Sigmoid colon (tissue), 7 donors: ENCODE results near the gene EPYC. TPM values are rescaled to one million over a fixed set of nuclear protein-coding genes. Genes with fewer than 3 reads are reported as not detected.

Source experiments
- DNase-seq: peaks from one replicate; pipeline ENCODE4 v3.0.0-alpha.2; 2019
- H3K27ac ChIP-seq, 4 donors: fragments of 200-600 bp; sonication (generic); one replicate each; pipeline ENCODE4 v1.5.1; 2016 to 2019; ENCODE audit warnings: mild to moderate bottlenecking in 1 of 4
- H3K27me3 ChIP-seq, 3 donors: fragments of 200-600 bp; sonication (generic); one replicate each; pipeline ENCODE4 v1.5.1; 2019; ENCODE audit warnings: mild to moderate bottlenecking in 1 of 3
- H3K36me3 ChIP-seq, 4 donors: fragments of 200-600 bp; sonication (generic); one replicate each; pipeline ENCODE4 v1.5.1; 2016 to 2019
- H3K4me1 ChIP-seq, 4 donors: fragments of 200-600 bp; sonication (generic); one replicate each; pipeline ENCODE4 v1.5.1; 2017 to 2019
- H3K4me3 ChIP-seq, 4 donors: fragments of 200-600 bp; sonication (generic); one replicate each; pipeline ENCODE4 v1.5.1; 2017 to 2019; ENCODE audit warnings: mild to moderate bottlenecking in 2 of 4, moderate library complexity in 1 of 4
- H3K9me3 ChIP-seq, 4 donors: fragments of 200-600 bp in 3 of 4; sonication (generic) in 3 of 4; one replicate each; pipeline versions ENCODE4 v1.5.1 to v1.6.1; 2013 to 2019
- CTCF ChIP-seq, 4 experiments: fragments of 450-650 bp in 3 of 4; fragments of 200-600 bp in 1 of 4; IDR thresholded peaks; one replicate each; pipeline ENCODE4 v1.5.1; 2016 to 2019; ENCODE audit warnings: antibody characterized with exemption in 4 of 4, mild to moderate bottlenecking in 3 of 4, moderate library complexity in 2 of 4
- EP300 ChIP-seq, 4 donors: sonication (generic); formaldehyde crosslinking; IDR thresholded peaks; one replicate each; pipeline ENCODE4 v1.6.1; 2017; ENCODE audit warnings: antibody characterized with exemption in 4 of 4
- POLR2A ChIP-seq, 2 donors: fragments of 450-650 bp; IDR thresholded peaks; one replicate each; pipeline ENCODE4 v1.6.1; 2016; ENCODE audit warnings: antibody characterized with exemption in 2 of 2, mild to moderate bottlenecking in 2 of 2, moderate library complexity in 2 of 2
- POLR2AphosphoS5 ChIP-seq, 4 donors: sonication (generic); formaldehyde crosslinking; IDR thresholded peaks; one replicate each; pipeline ENCODE4 v1.6.1; 2017; ENCODE audit warnings: antibody characterized with exemption in 4 of 4
- WGBS, 2 donors: extraction: QIAGEN DNeasy Blood & Tissue Kit; methylation state at CpG; one replicate each; pipeline ENCODE4 v1.1.7; 2013; 5-methylcytosine and 5-hydroxymethylcytosine counted together
- intact Hi-C: fragments of 100-400 bp; cut with DNase I; formaldehyde crosslinking; loops from one replicate; pipeline ENCODE4 v1.15.1; 2023
- polyA plus RNA-seq, 3 donors: library from polyadenylated mRNA; stranded (reverse); fragments of 200-250 nt; gene quantifications; one replicate each; pipeline ENCODE4 v1.2.3, GENCODE V29; 2013
- total RNA-seq, 4 donors: library from RNA; depleted of rRNA; stranded (reverse); fragments of >200 nt; gene quantifications; one replicate each; pipeline ENCODE4 v1.1.0, GENCODE V29; 2016
- donor health status: healthy with polysubstance abuse.
- donor health status: Bipolar disorder and iron deficiency.
- donor health status: healthy.

The EPYC gene
- total and polyA plus RNA-seq, 7 donors: 0.09 TPM; not detected in 6

- H3K36me3 ChIP-seq: no peaks in the 10 kb centered on the region
- H3K27ac ChIP-seq: no peak overlapping the region
- no peak for TF ChIP-seq EP300 (IDR thresholded peaks at IDR 0.05)
- no peak for TF ChIP-seq POLR2AphosphoS5 (IDR thresholded peaks at IDR 0.05)
- no peak for TF ChIP-seq CTCF (IDR thresholded peaks at IDR 0.05)
- TF ChIP-seq POLR2A (IDR thresholded peaks at IDR 0.05): no peak
- intact Hi-C loops: no loop called here
- no peak overlapping the region for H3K4me3 ChIP-seq
- DNase-seq: no peak
- no peaks in the 10 kb centered on the region for H3K9me3 ChIP-seq
- H3K27me3 ChIP-seq: no peaks in the 10 kb centered on the region
- no peaks in the 10 kb centered on the region for H3K4me1 ChIP-seq
- WGBS, 2 donors: 79 to 87% methylated on average over 2 of the region's 2 CpGs
These were observed 4.8 kb downstream of the EPYC start for GRCh38 chr12:90999966-91000365.

GRCh38 chr12:90999527-90999926, 5.2 kb downstream of the EPYC start:
- DNase-seq: no peak
- no peaks in the 10 kb centered on the region for H3K27me3 ChIP-seq
- H3K36me3 ChIP-seq: no peaks in the 10 kb centered on the region
- TF ChIP-seq POLR2A (IDR thresholded peaks at IDR 0.05): no peak
- no peak for TF ChIP-seq CTCF (IDR thresholded peaks at IDR 0.05)
- TF ChIP-seq EP300 (IDR thresholded peaks at IDR 0.05): no peak
- TF ChIP-seq POLR2AphosphoS5 (IDR thresholded peaks at IDR 0.05): no peak
- no peak overlapping the region for H3K27ac ChIP-seq
- WGBS, 2 donors: 89 to 91% methylated on average over 2 of the region's 2 CpGs
- intact Hi-C loops: no loop called here
- no peaks in the 10 kb centered on the region for H3K4me1 ChIP-seq
- no peaks in the 10 kb centered on the region for H3K9me3 ChIP-seq
- H3K4me3 ChIP-seq: no peak overlapping the region

GRCh38 chr12:90995010-90995409, 9.8 kb downstream of the EPYC start:
- TF ChIP-seq POLR2AphosphoS5 (IDR thresholded peaks at IDR 0.05) (no peak), EP300 (IDR thresholded peaks at IDR 0.05) (no peak), POLR2A (IDR thresholded peaks at IDR 0.05) (no peak), CTCF (IDR thresholded peaks at IDR 0.05) (no peak)
- H3K4me1 ChIP-seq: no peaks in the 10 kb centered on the region
- DNase-seq: no peak
- H3K27ac ChIP-seq: no peak overlapping the region
- H3K27me3 ChIP-seq: no peaks in the 10 kb centered on the region
- H3K4me3 ChIP-seq: no peak overlapping the region
- no peaks in the 10 kb centered on the region for H3K9me3 ChIP-seq
- H3K36me3 ChIP-seq: no peaks in the 10 kb centered on the region
- 92 to 93% methylated on average over 2 of the region's 2 CpGs for WGBS, 2 donors
- intact Hi-C loops: no loop called here

GRCh38 chr12:90991952-90992465, 12.8 kb downstream of the EPYC start:
- TF ChIP-seq POLR2AphosphoS5 (IDR thresholded peaks at IDR 0.05): no peak
- TF ChIP-seq POLR2A (IDR thresholded peaks at IDR 0.05): no peak
- TF ChIP-seq EP300 (IDR thresholded peaks at IDR 0.05): no peak
- no peak for TF ChIP-seq CTCF (IDR thresholded peaks at IDR 0.05)
- H3K4me1 ChIP-seq: no peaks in the 10 kb centered on the region
- DNase-seq: no peak
- 83 to 91% methylated on average over 3 of the region's 3 CpGs for WGBS, 2 donors
- H3K36me3 ChIP-seq: no peaks in the 10 kb centered on the region
- no peak overlapping the region for H3K27ac ChIP-seq
- intact Hi-C loops: no loop called here
- no peaks in the 10 kb centered on the region for H3K27me3 ChIP-seq
- H3K4me3 ChIP-seq: no peak overlapping the region
- H3K9me3 ChIP-seq: no peaks in the 10 kb centered on the region

- TF ChIP-seq POLR2A (IDR thresholded peaks at IDR 0.05): no peak
- TF ChIP-seq POLR2AphosphoS5 (IDR thresholded peaks at IDR 0.05): no peak
- TF ChIP-seq EP300 (IDR thresholded peaks at IDR 0.05): no peak
- TF ChIP-seq CTCF (IDR thresholded peaks at IDR 0.05): no peak
- no peak overlapping the region for H3K27ac ChIP-seq
- H3K4me1 ChIP-seq: no peaks in the 10 kb centered on the region
- DNase-seq: no peak
- no peaks in the 10 kb centered on the region for H3K9me3 ChIP-seq
- intact Hi-C loops: no loop called here
- H3K4me3 ChIP-seq: no peak overlapping the region
- WGBS, 2 donors: 60 to 61% methylated on average over 3 of the region's 3 CpGs
- no peaks in the 10 kb centered on the region for H3K36me3 ChIP-seq
- no peaks in the 10 kb centered on the region for H3K27me3 ChIP-seq
These were observed 14.2 kb downstream of the EPYC start for GRCh38 chr12:90990611-90991010.
